Measurements from ENCODE around the gene JUP.

The JUP gene

GRCh38 chr17:41769346-41769862 is 17.1 kb downstream of the JUP start:
- no peak for TF ChIP-seq CTCF (IDR thresholded peaks at IDR 0.05; ENCODE audit: control extremely low read depth, extremely low read depth, low read depth, missing control alignments)
- POLR2A ChIA-PET: no interaction called here
- DNase-seq (ENCODE audit: extremely low spot score): no peak
- CTCF ChIA-PET: interaction anchor here (1.0 to 1.4 kb wide), 2 partner anchors 32 to 33 kb away, joined by 3 to 4 read pairs; no protein-coding TSS in a partner anchor

GRCh38 chr17:41768682-41769288 is 17.7 kb downstream of the JUP start:
- no peak for DNase-seq (ENCODE audit: extremely low spot score)
- CTCF ChIA-PET: interaction anchor here (1.0 kb wide), 1 partner anchor 33 kb away, joined by 3 read pairs; no protein-coding TSS in a partner anchor
- TF ChIP-seq CTCF (IDR thresholded peaks at IDR 0.05; ENCODE audit: control extremely low read depth, extremely low read depth, low read depth, missing control alignments): no peak
- POLR2A ChIA-PET: interaction anchor here (0.9 kb wide), 1 partner anchor 80 kb away, joined by 4 read pairs; no protein-coding TSS in a partner anchor

GRCh38 chr17:41767324-41768042 is 19.0 kb downstream of the JUP start:
- POLR2A ChIA-PET: no interaction called here
- DNase-seq (ENCODE audit: extremely low spot score): no peak
- CTCF ChIA-PET: no interaction called here
- TF ChIP-seq CTCF (IDR thresholded peaks at IDR 0.05; ENCODE audit: control extremely low read depth, extremely low read depth, low read depth, missing control alignments): no peak

- ChIA-PET CTCF (no interaction called here), POLR2A (no interaction called here)
- DNase-seq (ENCODE audit: extremely low spot score): no peak
- no peak for TF ChIP-seq CTCF (IDR thresholded peaks at IDR 0.05; ENCODE audit: control extremely low read depth, extremely low read depth, low read depth, missing control alignments)
These were observed 20.4 kb downstream of the JUP start for GRCh38 chr17:41766135-41766534.

- no peak for DNase-seq (ENCODE audit: extremely low spot score)
- POLR2A ChIA-PET: no interaction called here
- CTCF ChIA-PET: interaction anchor here (1.2 to 2.1 kb wide), 4 partner anchors 11 to 67 kb away, joined by 4 to 8 read pairs (median 4); no protein-coding TSS in a partner anchor
- TF ChIP-seq CTCF (IDR thresholded peaks at IDR 0.05; ENCODE audit: control extremely low read depth, extremely low read depth, low read depth, missing control alignments): no peak
These were observed 23.2 kb downstream of the JUP start for GRCh38 chr17:41763327-41763726.

GRCh38 chr17:41762841-41763240 is 23.7 kb downstream of the JUP start:
- POLR2A ChIA-PET: no interaction called here
- TF ChIP-seq CTCF (IDR thresholded peaks at IDR 0.05; ENCODE audit: control extremely low read depth, extremely low read depth, low read depth, missing control alignments): no peak
- CTCF ChIA-PET: interaction anchor here (2.0 kb wide), 1 partner anchor 11 kb away, joined by 4 read pairs; no protein-coding TSS in a partner anchor
- DNase-seq (ENCODE audit: extremely low spot score): no peak
